ENCODE measurements around the gene PIGR. TPM values are rescaled to one million over a fixed set of nuclear protein-coding genes. Genes with fewer than 3 reads are reported as not detected.

PIGR gene
- total and polyA plus RNA-seq, 8 donors: 7.1 to 83.4 (median 33.5) TPM

- intact Hi-C loops (cut with DNase I): loop anchor here in 1 of 3 donors (5.0 kb wide), 1 partner anchor 37 kb away; no protein-coding TSS in a partner anchor
- H3K27ac ChIP-seq: no peak overlapping the region
- FAIRE-seq (no peak), DNase-seq (no peak), ATAC-seq (no peak)
- TF ChIP-seq CTCF (IDR thresholded peaks at IDR 0.05): no peak
- 84 to 86% methylated on average over 9 of the region's 9 CpGs for WGBS, 2 donors
- peaks cover 0 to 29% (median 8%) of the 10 kb centered on the region in 3 donors for H3K4me1 ChIP-seq
- no peaks in the 10 kb centered on the region for H3K9me3 ChIP-seq
- no peak overlapping the region for H3K4me3 ChIP-seq
- no peaks in the 10 kb centered on the region for H3K27me3 ChIP-seq
- no peaks in the 10 kb centered on the region for H3K36me3 ChIP-seq
Measured at GRCh38 chr1:206939841-206940587, 6.3 kb downstream of the PIGR start.

DNA sequence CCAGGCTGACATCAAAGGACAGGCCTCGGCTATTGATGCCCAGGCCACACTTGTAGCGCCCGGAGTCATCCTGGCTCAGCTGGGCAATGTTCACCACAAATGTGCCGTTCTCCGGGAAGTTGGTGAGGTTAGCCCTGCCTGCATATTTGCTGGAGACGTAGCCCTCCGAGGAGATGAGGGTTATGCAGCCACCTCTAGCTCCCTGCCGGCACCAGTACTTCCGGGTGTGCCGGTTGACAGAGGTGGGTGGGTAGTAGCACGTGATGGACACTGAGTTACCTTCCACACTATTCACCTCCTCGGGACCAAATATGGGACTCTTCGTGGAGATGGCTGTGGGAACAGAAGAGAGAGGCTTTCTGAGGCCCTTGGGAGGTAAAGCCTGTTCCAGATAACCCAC, 7.1 kb downstream of the PIGR start:
- H3K36me3 ChIP-seq: no peaks in the 10 kb centered on the region
- FAIRE-seq (no peak), ATAC-seq (no peak), DNase-seq (no peak)
- no peaks in the 10 kb centered on the region for H3K9me3 ChIP-seq
- TF ChIP-seq CTCF (IDR thresholded peaks at IDR 0.05): no peak
- H3K27me3 ChIP-seq: no peaks in the 10 kb centered on the region
- WGBS, 2 donors: 90 to 91% methylated on average over 13 of the region's 13 CpGs
- H3K4me3 ChIP-seq: no peak overlapping the region
- no peak overlapping the region for H3K27ac ChIP-seq
- peaks cover 0 to 29% (median 8%) of the 10 kb centered on the region in 3 donors for H3K4me1 ChIP-seq
- intact Hi-C loops (cut with DNase I): loop anchor here in 1 of 3 donors (5.0 kb wide), 1 partner anchor 38 kb away; no protein-coding TSS in a partner anchor

DNA sequence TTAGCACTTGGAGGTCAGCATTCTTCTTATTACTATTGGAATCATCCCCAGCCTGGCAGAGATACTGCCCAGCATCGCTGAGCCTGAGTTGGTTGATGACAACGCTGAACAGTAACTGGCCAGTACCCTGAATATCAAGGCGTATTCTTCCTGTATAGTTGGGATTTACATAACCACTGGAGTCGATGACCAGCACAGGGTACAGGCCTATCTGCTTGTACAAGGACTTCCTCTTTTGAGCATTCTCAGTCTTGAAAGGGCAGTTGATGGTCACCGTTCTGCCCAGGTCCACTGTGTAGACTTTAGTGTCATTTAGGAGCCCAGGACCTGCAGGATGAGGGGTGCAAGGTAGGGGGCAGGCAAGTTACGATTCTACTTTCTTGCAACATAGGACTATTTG, 8.8 kb downstream of the PIGR start:
- FAIRE-seq: no peak
- TF ChIP-seq CTCF (IDR thresholded peaks at IDR 0.05): no peak
- intact Hi-C loops (cut with DNase I): loop anchor here in 1 of 3 donors (5.0 kb wide), 1 partner anchor 40 kb away; no protein-coding TSS in a partner anchor
- no peak for ATAC-seq
- H3K36me3 ChIP-seq: no peaks in the 10 kb centered on the region
- peaks cover 0 to 18% (median 8%) of the 10 kb centered on the region in 3 donors for H3K4me1 ChIP-seq
- H3K27me3 ChIP-seq: no peaks in the 10 kb centered on the region
- H3K27ac ChIP-seq: no peak overlapping the region
- WGBS, 2 donors: 85 to 91% methylated on average over 6 of the region's 6 CpGs
- no peaks in the 10 kb centered on the region for H3K9me3 ChIP-seq
- DNase-seq: no peak
- no peak overlapping the region for H3K4me3 ChIP-seq

- 41 to 45% methylated on average over 19 of the region's 19 CpGs for WGBS, 2 donors
- no peaks in the 10 kb centered on the region for H3K27me3 ChIP-seq
- H3K9me3 ChIP-seq: no peaks in the 10 kb centered on the region
- no peaks in the 10 kb centered on the region for H3K4me1 ChIP-seq
- H3K36me3 ChIP-seq: no peaks in the 10 kb centered on the region
- ATAC-seq: peak; percentile 69 to 96 (median 89)
- peak; percentile 49 to 91 (median 66) for DNase-seq
- no peak for FAIRE-seq
- H3K27ac ChIP-seq: no peak overlapping the region
- no peak overlapping the region for H3K4me3 ChIP-seq
- intact Hi-C loops (cut with DNase I): loop anchor here in 1 of 3 donors (5.0 kb wide), 1 partner anchor 42 kb away; no protein-coding TSS in a partner anchor
- peak; percentile 60 to 83 (median 74) for TF ChIP-seq CTCF (IDR thresholded peaks at IDR 0.05)
Measured at GRCh38 chr1:206935491-206936067, 10.7 kb downstream of the PIGR start.
